GM19035 (cell line): Measurements from ENCODE around the gene NPFFR1.
"Not testable (repeated sequence)": the region's sequence is repeated elsewhere in the genome, so short reads cannot be mapped to it uniquely, and the experiment has no call there.

Experiments
- ATAC-seq: cut with Tn5 transposase; IDR thresholded peaks from one replicate; pipeline ENCODE4 v1.9.1; 2021; ENCODE audit not compliant: unreplicated experiment

Gene NPFFR1

GRCh38 chr10:70228491-70228890 lies 55.3 kb downstream of the NPFFR1 start:
- no peak for ATAC-seq

- no peak for ATAC-seq
Observed at GRCh38 chr10:70227548-70228320, 56.1 kb downstream of the NPFFR1 start.

- ATAC-seq: no peak
Observed at GRCh38 chr10:70223728-70224127, 60.1 kb downstream of the NPFFR1 start.

GRCh38 chr10:70222811-70223447 lies 60.9 kb downstream of the NPFFR1 start:
- ATAC-seq: not testable (repeated sequence)

- no peak for ATAC-seq
Observed at GRCh38 chr10:70222340-70222794, 61.4 kb downstream of the NPFFR1 start.

GRCh38 chr10:70221030-70221429 lies 62.8 kb downstream of the NPFFR1 start:
- ATAC-seq: no peak

- no peak for ATAC-seq
Observed at GRCh38 chr10:70212879-70213278, 70.9 kb downstream of the NPFFR1 start.

GRCh38 chr10:70212277-70212676 lies 71.5 kb downstream of the NPFFR1 start:
- ATAC-seq: no peak

- no peak for ATAC-seq
Observed at GRCh38 chr10:70206762-70207161, 77.0 kb downstream of the NPFFR1 start.

GRCh38 chr10:70201105-70201504 lies 82.7 kb downstream of the NPFFR1 start:
- no peak for ATAC-seq

GRCh38 chr10:70198696-70199466 lies 84.9 kb downstream of the NPFFR1 start:
- ATAC-seq: no peak
